ENCODE results near the gene DOCK8. TPM values are rescaled to one million over a fixed set of nuclear protein-coding genes. Genes with fewer than 3 reads are reported as not detected.

The DOCK8 gene
- total RNA-seq, 1 donor from 2014 or later: 4.4 TPM

GRCh38 chr9:214351-214647 is 366 bp upstream of the DOCK8 start:
- DNase-seq (ENCODE audit: low read depth) (no peak), FAIRE-seq (no peak)
- peak overlapping the region; percentile 82 for H3K4me3 Mint-ChIP-seq (ENCODE audit: unreplicated experiment)
- H3K4me1 Mint-ChIP-seq (ENCODE audit: low read depth, unreplicated experiment): no peaks in the 10 kb centered on the region
- Histone ChIP-seq H3K27me3 (ENCODE audit: insufficient read depth, low read length) (peaks cover 25% of the 10 kb centered on the region), H4K20me1 (ENCODE audit: insufficient read depth, low read length) (no peaks in the 10 kb centered on the region), H3K36me3 (ENCODE audit: insufficient read depth, low read length) (no peaks in the 10 kb centered on the region), H3K27ac (ENCODE audit: low read depth, low read length) (no peak overlapping the region), H3K4me2 (ENCODE audit: low read length) (peak overlapping the region; percentile 82), H3K4me3 (ENCODE audit: insufficient read depth, low read depth, low read length) (peak overlapping the region; percentile 37), H3K9ac (ENCODE audit: low read length) (no peak overlapping the region), H3K79me2 (ENCODE audit: insufficient read depth, low read length) (no peaks in the 10 kb centered on the region), H3K4me1 (ENCODE audit: insufficient read depth, low read length) (no peaks in the 10 kb centered on the region), H2AFZ (ENCODE audit: low read depth, low read length) (peak overlapping the region; percentile 66), H3K9me3 (ENCODE audit: insufficient read depth, low read depth, low read length) (no peaks in the 10 kb centered on the region)
- TF ChIP-seq EZH2 (IDR thresholded peaks at IDR 0.05; ENCODE audit: insufficient read depth, low read length) (no peak), CTCF (IDR thresholded peaks at IDR 0.05; ENCODE audit: insufficient read depth, low read depth, low read length) (no peak)
- H3K27ac Mint-ChIP-seq (ENCODE audit: unreplicated experiment): no peak overlapping the region
- H3K9me3 Mint-ChIP-seq (ENCODE audit: unreplicated experiment): no peaks in the 10 kb centered on the region
- H3K27me3 Mint-ChIP-seq (ENCODE audit: low read depth, unreplicated experiment): peaks cover 12% of the 10 kb centered on the region
- no peaks in the 10 kb centered on the region for H3K36me3 Mint-ChIP-seq (ENCODE audit: low read depth, unreplicated experiment)

GRCh38 chr9:215631-216155 is 1.0 kb downstream of the DOCK8 start:
- H3K9me3 ChIP-seq (ENCODE audit: insufficient read depth, low read depth, low read length): no peaks in the 10 kb centered on the region
- H3K9me3 Mint-ChIP-seq (ENCODE audit: unreplicated experiment): no peaks in the 10 kb centered on the region
- H3K27ac Mint-ChIP-seq (ENCODE audit: unreplicated experiment): no peak overlapping the region
- no peaks in the 10 kb centered on the region for H3K36me3 Mint-ChIP-seq (ENCODE audit: low read depth, unreplicated experiment)
- H3K4me1 ChIP-seq (ENCODE audit: insufficient read depth, low read length): no peaks in the 10 kb centered on the region
- peaks cover 12% of the 10 kb centered on the region for H3K27me3 Mint-ChIP-seq (ENCODE audit: low read depth, unreplicated experiment)
- H3K4me3 Mint-ChIP-seq (ENCODE audit: unreplicated experiment): peak overlapping the region; percentile 83
- H3K27me3 ChIP-seq (ENCODE audit: insufficient read depth, low read length): peaks cover 25% of the 10 kb centered on the region
- H3K9ac ChIP-seq (ENCODE audit: low read length): no peak overlapping the region
- no peak for FAIRE-seq
- no peak overlapping the region for H3K27ac ChIP-seq (ENCODE audit: low read depth, low read length)
- no peaks in the 10 kb centered on the region for H4K20me1 ChIP-seq (ENCODE audit: insufficient read depth, low read length)
- no peaks in the 10 kb centered on the region for H3K4me1 Mint-ChIP-seq (ENCODE audit: low read depth, unreplicated experiment)
- H3K4me2 ChIP-seq (ENCODE audit: low read length): peak overlapping the region; percentile 82
- no peak overlapping the region for H2AFZ ChIP-seq (ENCODE audit: low read depth, low read length)
- H3K36me3 ChIP-seq (ENCODE audit: insufficient read depth, low read length): no peaks in the 10 kb centered on the region
- DNase-seq (ENCODE audit: low read depth): no peak
- H3K4me3 ChIP-seq (ENCODE audit: insufficient read depth, low read depth, low read length): no peak overlapping the region
- no peaks in the 10 kb centered on the region for H3K79me2 ChIP-seq (ENCODE audit: insufficient read depth, low read length)
- no peak for TF ChIP-seq CTCF (IDR thresholded peaks at IDR 0.05; ENCODE audit: insufficient read depth, low read depth, low read length)
- TF ChIP-seq EZH2 (IDR thresholded peaks at IDR 0.05; ENCODE audit: insufficient read depth, low read length): no peak

GRCh38 chr9:216866-217265 is 2.2 kb downstream of the DOCK8 start:
- no peaks in the 10 kb centered on the region for H4K20me1 ChIP-seq (ENCODE audit: insufficient read depth, low read length)
- H3K4me1 ChIP-seq (ENCODE audit: insufficient read depth, low read length): no peaks in the 10 kb centered on the region
- peaks cover 25% of the 10 kb centered on the region for H3K27me3 ChIP-seq (ENCODE audit: insufficient read depth, low read length)
- TF ChIP-seq EZH2 (IDR thresholded peaks at IDR 0.05; ENCODE audit: insufficient read depth, low read length) (no peak), CTCF (IDR thresholded peaks at IDR 0.05; ENCODE audit: insufficient read depth, low read depth, low read length) (no peak)
- no peaks in the 10 kb centered on the region for H3K79me2 ChIP-seq (ENCODE audit: insufficient read depth, low read length)
- H3K36me3 Mint-ChIP-seq (ENCODE audit: low read depth, unreplicated experiment): no peaks in the 10 kb centered on the region
- H3K36me3 ChIP-seq (ENCODE audit: insufficient read depth, low read length): no peaks in the 10 kb centered on the region
- H2AFZ ChIP-seq (ENCODE audit: low read depth, low read length): no peak overlapping the region
- H3K4me2 ChIP-seq (ENCODE audit: low read length): no peak overlapping the region
- H3K9ac ChIP-seq (ENCODE audit: low read length): no peak overlapping the region
- DNase-seq (ENCODE audit: low read depth) (no peak), FAIRE-seq (no peak)
- no peak overlapping the region for H3K27ac ChIP-seq (ENCODE audit: low read depth, low read length)
- no peaks in the 10 kb centered on the region for H3K9me3 ChIP-seq (ENCODE audit: insufficient read depth, low read depth, low read length)
- no peaks in the 10 kb centered on the region for H3K9me3 Mint-ChIP-seq (ENCODE audit: unreplicated experiment)
- peaks cover 12% of the 10 kb centered on the region for H3K27me3 Mint-ChIP-seq (ENCODE audit: low read depth, unreplicated experiment)
- no peak overlapping the region for H3K4me3 ChIP-seq (ENCODE audit: insufficient read depth, low read depth, low read length)
- H3K4me1 Mint-ChIP-seq (ENCODE audit: low read depth, unreplicated experiment): no peaks in the 10 kb centered on the region
- H3K4me3 Mint-ChIP-seq (ENCODE audit: unreplicated experiment): no peak overlapping the region
- no peak overlapping the region for H3K27ac Mint-ChIP-seq (ENCODE audit: unreplicated experiment)
